Suppressor macrophage treated with lipopolysaccharide for 1 hour (primary cell): ENCODE data around the gene TJP1.
"Not testable (repeated sequence)": the region's sequence is repeated elsewhere in the genome, so short reads cannot be mapped to it uniquely, and the experiment has no call there.

Source experiments
- DNase-seq, 3 donors: peaks; one replicate each; pipeline ENCODE4 v3.0.0-alpha.2; 2020 to 2022

The TJP1 gene

DNA sequence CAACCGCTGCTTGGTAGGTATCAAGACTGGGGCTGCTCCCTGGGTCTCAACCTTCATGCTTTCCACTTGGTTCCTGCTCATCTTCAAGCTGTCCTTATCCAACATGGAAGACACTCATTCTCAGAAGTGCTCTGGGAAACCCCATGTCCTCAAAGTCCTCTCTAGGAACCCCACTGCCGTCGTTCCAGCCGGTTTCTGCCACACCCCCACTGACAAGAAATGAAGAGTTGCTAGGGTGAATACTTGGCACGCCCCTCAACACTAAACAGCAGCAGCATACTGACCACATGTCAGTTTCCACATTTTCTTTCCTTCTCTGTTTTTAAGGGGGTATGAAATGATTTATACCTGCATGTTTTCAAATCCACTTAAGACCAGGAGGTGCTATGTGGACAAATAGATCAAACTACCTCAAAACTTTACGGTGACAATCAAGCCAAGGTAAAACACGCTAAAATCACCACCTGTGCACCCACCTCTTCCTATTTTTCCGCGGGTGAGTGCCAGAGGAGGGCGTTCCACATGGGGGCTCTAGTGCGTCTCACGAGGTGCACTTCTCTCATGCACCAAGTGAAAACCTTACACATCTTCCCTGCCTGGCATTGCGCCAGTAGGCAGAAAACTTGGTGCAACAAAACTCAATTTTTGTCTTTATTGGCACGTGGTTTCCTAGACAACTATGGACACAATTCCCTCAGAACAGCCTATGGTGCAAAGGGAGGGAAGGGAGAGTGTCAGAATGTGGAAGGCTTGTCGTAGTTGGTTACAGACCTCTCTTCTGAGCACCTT lies 125.1 kb downstream of the TJP1 start:
- DNase-seq = no peak

DNA sequence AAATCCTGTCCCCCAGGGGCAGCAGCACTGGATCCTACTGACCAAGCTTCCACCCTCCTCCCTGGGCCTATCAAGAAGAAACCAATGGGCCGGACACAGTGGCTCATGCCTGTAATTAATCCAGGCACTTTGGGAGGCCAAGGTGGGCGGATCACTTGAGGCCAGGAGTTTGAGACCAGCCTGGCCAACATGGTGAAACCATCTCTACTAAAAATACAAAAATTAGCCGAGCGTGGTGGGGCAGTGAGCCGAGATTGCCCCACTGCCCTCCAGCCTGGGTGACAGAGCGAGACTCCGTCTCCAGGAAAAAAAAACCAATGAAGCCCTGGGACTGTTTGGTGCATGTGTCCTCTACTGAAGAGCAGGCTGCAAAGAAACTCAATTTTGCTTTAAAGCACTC lies 125.8 kb downstream of the TJP1 start:
- DNase-seq = not testable (repeated sequence)

DNA sequence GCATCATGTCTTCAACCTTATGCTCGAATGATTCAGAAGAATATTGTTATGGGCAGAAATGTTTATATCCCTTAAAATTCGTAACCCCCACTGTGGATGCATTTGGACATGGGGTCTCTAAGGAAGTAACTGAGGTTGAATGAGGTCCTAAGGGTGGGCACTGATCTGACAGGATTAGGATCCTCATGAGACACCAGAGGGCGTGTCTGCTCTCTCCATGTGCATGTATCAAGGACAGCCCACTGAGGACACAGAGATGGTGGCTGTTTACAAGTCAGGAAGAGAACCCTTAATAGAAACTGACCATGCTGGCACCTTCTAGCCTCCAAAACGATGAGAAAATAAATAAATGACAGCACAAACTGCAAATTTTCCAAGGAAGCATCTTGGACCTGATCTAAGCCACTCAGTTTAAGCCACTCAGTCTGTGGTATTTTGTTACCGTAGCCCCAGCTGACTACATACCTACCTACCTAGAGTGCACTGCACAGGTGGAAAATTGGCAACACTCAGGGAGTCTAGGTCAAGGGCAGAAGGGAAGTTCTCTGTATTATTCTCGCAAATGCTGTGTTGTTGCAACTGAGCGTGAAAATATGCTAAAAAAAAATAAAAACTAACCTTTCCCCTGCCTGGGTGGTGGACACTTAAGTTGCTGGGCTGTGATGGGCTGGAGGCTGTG lies 126.6 kb downstream of the TJP1 start:
- DNase-seq = no peak

GRCh38 chr15:29693225-29693624 lies 129.0 kb downstream of the TJP1 start:
- no peak for DNase-seq

- DNase-seq = no peak
Observed at GRCh38 chr15:29692527-29692926, 129.7 kb downstream of the TJP1 start.

DNA sequence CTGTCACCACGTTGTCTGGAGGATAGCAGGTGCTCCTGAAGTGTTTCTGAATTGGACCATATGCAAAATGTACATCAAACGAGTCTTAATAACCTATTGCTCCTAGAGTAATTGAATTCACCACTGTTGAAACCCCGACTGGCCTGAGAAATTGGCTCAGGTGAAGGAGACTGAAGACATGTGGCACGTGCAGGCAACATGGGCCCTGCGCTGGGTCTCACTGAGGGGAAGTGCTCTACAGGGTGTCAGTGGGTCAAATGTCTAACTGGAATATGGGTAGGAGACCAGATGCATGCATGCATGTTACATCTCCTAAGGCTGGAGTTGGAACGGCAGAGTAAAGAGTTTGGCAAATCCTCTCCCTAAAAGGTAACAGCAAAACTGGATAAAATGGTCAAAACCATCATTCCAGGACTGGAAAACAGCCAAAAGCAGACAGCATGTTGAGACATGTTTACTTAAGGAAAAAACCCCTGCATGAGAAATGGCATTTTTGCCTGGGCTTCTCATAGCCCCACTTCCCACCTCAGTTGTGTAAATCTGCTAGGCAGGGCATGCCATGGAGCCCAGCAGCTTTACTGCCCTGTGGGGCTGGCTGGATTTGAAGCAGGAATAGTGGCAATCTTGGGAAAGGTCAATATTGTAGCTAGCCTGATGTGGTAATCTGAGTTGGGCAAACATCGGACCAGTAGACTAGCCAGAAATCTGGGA lies 131.3 kb downstream of the TJP1 start:
- DNase-seq = no peak

DNA sequence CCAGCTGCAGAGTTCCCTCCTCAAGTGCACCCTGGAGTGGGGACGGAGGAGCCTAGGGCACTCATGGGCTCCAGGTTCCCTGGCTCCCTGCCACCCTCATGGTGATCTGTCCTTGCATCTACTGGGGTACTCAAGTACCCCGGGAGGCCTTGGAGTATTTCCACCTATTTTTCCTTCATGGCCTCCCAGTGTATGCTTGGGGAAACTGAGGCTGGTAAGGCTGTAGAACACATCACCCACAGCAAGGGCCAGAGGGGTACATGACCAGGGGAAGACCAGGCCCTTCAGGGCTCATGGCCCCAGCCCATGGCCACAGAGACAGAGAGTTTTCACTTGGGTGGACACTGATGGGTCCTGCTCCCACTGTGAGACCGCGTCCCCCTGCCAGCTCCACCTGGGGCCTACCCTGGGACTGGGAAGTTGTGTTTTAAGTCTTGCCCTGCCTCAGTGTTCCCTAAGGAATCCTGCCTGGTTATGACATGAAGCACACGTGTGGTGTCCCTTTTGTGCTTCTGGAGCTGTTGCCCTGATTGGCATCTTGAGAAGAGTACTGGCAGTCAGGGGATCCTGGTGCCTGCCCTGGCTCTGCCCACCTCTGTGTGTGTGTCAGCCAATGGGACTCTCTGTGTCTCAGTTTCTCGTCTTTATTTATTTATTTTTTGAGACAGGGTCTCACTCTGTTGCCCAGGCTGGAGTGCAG lies 132.8 kb downstream of the TJP1 start:
- DNase-seq = peak in 1 of 3 donors; percentile 11

GRCh38 chr15:29688506-29689286 lies 133.6 kb downstream of the TJP1 start:
- DNase-seq = peak in 1 of 3 donors; percentile 8

DNA sequence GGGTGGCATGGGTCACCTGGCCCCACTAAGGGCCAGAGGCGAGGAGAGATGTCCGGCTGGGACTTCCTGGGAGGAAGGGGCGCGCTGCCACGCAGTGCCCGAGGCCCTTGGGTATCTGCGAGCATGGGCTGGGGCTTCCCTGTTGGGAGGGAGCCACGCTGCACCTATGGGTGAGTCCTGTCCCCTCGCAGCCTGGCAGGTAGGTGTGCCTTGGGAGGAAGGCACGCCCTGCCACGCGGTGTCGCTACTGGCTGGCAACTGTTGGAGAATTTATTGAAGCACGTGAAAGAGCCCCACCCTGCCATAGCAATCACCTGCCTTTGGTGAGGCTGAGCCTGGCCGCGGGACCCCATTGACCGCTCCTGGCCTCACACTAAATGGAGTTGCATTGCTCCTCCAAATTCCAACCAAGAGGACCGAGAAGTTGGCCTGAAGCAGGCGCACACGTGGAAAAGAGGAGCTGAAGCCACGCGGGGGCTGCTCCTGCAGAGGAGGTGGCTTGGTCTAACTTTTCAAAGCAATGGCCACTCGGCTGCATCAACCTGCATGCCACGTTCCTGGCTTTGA lies 134.2 kb downstream of the TJP1 start:
- peak in 1 of 3 donors; percentile 10 for DNase-seq

DNA sequence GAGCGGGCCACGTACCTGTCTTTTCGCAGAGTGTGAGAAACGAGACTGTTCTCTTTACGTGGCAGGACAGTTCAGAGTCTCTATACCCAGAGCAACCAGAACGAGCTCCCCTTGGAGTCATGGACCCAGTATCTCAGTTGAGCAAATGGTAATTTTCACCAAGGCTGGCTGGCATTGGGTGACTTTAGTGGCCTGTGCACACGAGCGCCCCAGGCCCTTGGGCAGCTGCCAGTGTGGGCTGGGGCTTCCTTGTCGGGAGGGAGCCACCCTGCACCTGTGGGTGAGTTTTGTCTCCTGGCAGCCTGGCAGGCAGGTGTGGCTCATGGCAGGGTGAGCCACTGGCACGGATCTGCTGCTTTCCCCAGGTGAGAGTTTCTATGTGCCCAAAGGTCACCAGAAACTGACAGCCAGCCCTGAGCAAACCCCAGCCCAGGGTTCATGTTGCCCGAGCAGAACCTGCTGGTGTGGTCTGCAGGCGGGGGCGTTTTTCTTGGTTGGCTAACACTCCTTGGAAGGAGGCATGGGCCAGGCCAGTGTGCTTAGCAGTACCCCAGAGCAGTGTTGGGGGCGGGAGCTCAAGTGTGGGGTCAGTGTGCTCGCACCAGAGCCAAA lies 135.0 kb downstream of the TJP1 start:
- DNase-seq = no peak

DNA sequence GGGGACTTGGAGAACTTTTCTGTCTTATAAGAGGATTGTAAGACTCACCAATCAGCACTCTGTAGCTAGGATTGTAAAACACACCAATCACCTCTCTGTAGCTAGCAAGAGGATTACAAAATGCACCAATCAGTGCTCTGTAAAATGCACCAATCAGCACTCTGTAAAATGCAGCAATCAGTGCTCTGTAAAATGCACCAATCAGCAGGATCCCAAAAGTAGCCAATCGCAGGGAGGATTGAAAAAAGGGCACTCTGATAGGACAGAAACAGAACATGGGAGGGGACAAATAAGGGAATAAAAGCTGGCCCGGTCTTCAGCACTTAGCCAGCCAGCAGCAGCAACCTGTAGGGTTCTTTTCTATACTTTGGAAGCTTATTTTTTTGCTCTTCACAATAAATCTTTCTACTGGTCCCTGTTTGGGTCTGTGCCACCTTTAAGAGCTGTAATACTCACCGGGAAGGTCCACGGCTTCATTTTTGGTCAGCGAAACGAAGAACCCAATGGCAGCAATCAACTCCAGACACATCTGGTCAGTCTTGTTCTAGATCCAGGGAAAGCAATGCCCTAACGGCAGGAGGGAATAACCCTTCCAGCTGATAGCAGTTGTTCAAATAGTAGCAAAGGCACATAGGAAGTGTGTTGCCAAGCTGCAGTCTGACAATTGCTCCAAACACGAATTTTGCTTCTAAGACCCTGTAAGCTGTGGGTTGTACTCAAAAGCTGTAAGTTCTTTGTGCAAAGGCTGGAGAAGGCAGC lies 135.6 kb downstream of the TJP1 start:
- no peak for DNase-seq

DNA sequence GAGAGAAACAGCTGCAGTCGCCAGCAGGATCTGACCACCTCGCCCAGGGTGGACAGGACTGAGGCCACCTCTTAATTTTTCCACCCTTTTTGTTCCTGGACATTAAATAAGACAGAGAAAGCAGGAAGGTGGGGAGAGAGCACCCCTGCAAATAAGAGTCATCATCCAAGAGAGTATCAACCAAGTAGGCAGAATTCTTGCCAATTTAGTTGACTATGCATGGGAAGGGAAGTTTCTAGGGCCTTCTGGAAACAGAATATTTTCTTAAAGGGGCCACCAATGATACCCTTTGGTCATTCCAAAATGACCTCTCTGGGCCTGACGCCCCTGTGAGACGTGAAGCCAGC lies 136.2 kb downstream of the TJP1 start:
- DNase-seq = no peak

DNA sequence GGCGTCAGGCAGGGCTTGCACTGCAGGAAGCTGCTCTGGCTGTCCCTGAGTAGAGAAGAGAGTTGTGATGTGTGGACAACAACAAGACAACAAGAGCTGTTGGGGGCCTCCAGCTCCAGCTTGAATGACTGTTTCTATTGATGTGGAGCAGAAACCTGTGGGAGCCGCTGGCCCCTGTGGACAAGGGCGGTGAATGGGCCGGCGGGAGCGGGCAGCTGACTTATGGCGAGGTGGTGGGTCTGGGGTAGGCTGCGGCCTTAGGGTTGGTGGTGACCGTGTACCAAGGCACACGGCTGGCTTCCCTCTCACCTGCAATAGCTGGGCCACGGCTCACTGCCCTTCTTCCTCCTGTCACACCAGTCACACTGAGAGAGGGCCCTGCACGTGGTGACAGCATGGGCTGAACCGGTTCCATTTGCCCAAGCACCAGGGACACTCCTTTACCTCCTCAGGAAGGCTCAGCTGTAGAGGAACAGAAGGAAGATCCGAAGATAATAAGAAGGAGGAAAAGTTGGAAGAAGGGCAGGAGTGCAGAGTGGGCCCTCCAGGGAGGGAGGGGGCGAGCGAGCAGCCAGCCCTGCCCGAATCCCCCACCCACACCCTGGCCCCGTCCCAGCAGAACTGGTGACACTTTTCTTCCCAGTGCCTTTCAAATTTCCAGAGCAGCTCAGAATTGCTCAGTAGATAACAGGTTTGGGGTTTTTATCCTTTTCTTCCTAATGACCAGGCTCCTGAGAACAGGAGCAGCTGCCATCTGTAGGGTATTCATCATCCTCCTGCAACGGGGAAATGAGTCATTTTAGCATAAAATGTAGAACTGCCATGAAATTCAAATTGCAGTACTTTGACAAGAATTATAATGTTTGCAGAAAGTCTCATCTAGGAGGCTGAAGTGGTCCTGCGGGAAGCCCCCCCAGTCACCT lies 136.9 kb downstream of the TJP1 start:
- DNase-seq = no peak

- DNase-seq = no peak
Observed at GRCh38 chr15:29682781-29683180, 139.5 kb downstream of the TJP1 start.

GRCh38 chr15:29682361-29682760 lies 139.9 kb downstream of the TJP1 start:
- DNase-seq = no peak

DNA sequence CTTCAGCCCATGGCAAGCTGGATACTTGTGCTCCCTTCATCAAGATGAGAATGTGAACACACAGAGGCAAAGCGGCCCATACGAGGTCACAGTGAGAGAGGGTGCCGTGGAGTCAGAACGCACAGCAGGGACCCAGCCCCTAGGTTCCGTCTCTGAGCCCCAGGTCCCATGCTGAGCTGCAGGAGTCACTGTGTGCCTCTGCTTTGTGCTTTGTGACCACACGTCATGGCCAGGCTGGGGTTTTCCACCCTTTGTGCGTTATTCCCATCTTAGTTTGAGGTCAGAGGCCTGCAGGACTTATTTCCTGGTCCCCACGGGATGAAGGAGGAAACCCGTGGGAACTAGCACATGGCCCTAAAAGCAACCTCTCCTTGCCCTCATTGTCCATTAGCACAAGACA lies 140.3 kb downstream of the TJP1 start:
- DNase-seq = no peak

GRCh38 chr15:29681166-29681845 lies 141.0 kb downstream of the TJP1 start:
- DNase-seq = no peak

GRCh38 chr15:29680465-29681165 lies 141.7 kb downstream of the TJP1 start:
- DNase-seq = no peak
